ENCODE data around the gene RIOK2.

DNA sequence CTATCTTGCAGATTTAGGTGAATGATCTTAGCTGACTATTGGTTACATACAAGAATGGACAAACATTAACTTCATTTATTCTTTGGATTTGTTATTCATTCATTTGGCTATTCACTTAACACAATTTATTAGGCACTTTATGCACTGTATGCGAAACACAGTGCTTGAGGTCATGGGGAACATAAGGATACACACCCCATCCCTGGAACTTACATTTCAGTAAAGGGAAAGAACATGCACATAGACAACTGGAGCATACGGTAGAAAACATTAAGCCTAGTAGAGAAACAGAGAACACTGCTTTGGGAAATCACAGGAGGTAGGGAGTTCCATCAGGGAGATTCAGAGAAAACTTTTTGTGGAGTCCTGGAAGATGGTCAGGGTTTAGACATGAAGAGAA, 62.9 kb downstream of the RIOK2 start:
- TF ChIP-seq, protein P1, sequence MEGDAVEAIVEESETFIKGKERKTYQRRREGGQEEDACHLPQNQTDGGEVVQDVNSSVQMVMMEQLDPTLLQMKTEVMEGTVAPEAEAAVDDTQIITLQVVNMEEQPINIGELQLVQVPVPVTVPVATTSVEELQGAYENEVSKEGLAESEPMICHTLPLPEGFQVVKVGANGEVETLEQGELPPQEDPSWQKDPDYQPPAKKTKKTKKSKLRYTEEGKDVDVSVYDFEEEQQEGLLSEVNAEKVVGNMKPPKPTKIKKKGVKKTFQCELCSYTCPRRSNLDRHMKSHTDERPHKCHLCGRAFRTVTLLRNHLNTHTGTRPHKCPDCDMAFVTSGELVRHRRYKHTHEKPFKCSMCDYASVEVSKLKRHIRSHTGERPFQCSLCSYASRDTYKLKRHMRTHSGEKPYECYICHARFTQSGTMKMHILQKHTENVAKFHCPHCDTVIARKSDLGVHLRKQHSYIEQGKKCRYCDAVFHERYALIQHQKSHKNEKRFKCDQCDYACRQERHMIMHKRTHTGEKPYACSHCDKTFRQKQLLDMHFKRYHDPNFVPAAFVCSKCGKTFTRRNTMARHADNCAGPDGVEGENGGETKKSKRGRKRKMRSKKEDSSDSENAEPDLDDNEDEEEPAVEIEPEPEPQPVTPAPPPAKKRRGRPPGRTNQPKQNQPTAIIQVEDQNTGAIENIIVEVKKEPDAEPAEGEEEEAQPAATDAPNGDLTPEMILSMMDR (IDR thresholded peaks at IDR 0.05; ENCODE audit: low read depth, low read length, missing input control), result no peak
- TF ChIP-seq FOXA1 (IDR thresholded peaks at IDR 0.05) (no peak), JUND (IDR thresholded peaks at IDR 0.05) (no peak), SP1 (IDR thresholded peaks at IDR 0.05) (no peak), FOXA2 (IDR thresholded peaks at IDR 0.05) (no peak)
- TF ChIP-seq, protein P2, sequence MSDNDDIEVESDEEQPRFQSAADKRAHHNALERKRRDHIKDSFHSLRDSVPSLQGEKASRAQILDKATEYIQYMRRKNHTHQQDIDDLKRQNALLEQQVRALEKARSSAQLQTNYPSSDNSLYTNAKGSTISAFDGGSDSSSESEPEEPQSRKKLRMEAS (IDR thresholded peaks at IDR 0.05), result no peak
- TF ChIP-seq, protein P3, sequence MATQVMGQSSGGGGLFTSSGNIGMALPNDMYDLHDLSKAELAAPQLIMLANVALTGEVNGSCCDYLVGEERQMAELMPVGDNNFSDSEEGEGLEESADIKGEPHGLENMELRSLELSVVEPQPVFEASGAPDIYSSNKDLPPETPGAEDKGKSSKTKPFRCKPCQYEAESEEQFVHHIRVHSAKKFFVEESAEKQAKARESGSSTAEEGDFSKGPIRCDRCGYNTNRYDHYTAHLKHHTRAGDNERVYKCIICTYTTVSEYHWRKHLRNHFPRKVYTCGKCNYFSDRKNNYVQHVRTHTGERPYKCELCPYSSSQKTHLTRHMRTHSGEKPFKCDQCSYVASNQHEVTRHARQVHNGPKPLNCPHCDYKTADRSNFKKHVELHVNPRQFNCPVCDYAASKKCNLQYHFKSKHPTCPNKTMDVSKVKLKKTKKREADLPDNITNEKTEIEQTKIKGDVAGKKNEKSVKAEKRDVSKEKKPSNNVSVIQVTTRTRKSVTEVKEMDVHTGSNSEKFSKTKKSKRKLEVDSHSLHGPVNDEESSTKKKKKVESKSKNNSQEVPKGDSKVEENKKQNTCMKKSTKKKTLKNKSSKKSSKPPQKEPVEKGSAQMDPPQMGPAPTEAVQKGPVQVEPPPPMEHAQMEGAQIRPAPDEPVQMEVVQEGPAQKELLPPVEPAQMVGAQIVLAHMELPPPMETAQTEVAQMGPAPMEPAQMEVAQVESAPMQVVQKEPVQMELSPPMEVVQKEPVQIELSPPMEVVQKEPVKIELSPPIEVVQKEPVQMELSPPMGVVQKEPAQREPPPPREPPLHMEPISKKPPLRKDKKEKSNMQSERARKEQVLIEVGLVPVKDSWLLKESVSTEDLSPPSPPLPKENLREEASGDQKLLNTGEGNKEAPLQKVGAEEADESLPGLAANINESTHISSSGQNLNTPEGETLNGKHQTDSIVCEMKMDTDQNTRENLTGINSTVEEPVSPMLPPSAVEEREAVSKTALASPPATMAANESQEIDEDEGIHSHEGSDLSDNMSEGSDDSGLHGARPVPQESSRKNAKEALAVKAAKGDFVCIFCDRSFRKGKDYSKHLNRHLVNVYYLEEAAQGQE (IDR thresholded peaks at IDR 0.05), result no peak
- TF ChIP-seq, protein P4, sequence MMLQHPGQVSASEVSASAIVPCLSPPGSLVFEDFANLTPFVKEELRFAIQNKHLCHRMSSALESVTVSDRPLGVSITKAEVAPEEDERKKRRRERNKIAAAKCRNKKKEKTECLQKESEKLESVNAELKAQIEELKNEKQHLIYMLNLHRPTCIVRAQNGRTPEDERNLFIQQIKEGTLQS (IDR thresholded peaks at IDR 0.05), result no peak

All from liver (tissue), 3 donors.